ENCODE data around the gene LRRC10B. TPM values are rescaled to one million over a fixed set of nuclear protein-coding genes. Genes with fewer than 3 reads are reported as not detected.
A peak's percentile ranks its signal among the peaks of the same experiment; 100 is the strongest.

LRRC10B gene
- total RNA-seq, 1 experiment from 2014 or later: not detected

- CTCF ChIA-PET: interaction anchor here (0.9 kb wide), 1 partner anchor 15 kb away, joined by 3 read pairs; no protein-coding TSS in a partner anchor
- no TSS peak for BruUV-seq (replicated peaks)
- no peaks in the 10 kb centered on the region for H3K27me3 ChIP-seq (ENCODE audit: insufficient read depth, low read length)
Observed at GRCh38 chr11:61552108-61552635, 43.6 kb downstream of the LRRC10B start.

More at GRCh38 chr11:61552108-61552635, 43.6 kb downstream of the LRRC10B start:
- H3K9me2 ChIP-seq (ENCODE audit: insufficient read depth): no peaks in the 10 kb centered on the region
- no peak for DNase-seq (ENCODE audit: low read depth, low spot score)
- RAD21 ChIA-PET (ENCODE audit: low non-redundant PET in 1 of 2, low total read pairs in 2 of 2, uncharacterized antibody in 2 of 2, unreplicated experiment in 2 of 2): no interaction called here
- POLR2A ChIA-PET: no interaction called here
- peak overlapping the region in 1 of 2 experiments; percentile 32; a peak in 3 of 4 replicates for H3K4me3 ChIP-seq (replicated peaks in 1 of 2; ENCODE audit: low read depth in 1 of 2, low read length in 2 of 2)
- H3K9me3 ChIP-seq (ENCODE audit: control insufficient read depth in 1 of 2, insufficient read depth in 1 of 2, low read depth in 1 of 2, low read length in 2 of 2): no peaks in the 10 kb centered on the region
- H3K36me3 ChIP-seq (ENCODE audit: control insufficient read depth in 1 of 2, insufficient read depth in 2 of 2, low read length in 2 of 2): no peaks in the 10 kb centered on the region
- ATAC-seq: peak; percentile 33
- intact Hi-C loops (cut with micrococcal nuclease): no loop called here
- H4K20me1 ChIP-seq (ENCODE audit: insufficient read depth): no peaks in the 10 kb centered on the region
- peak overlapping the region; percentile 38 for H3K9ac ChIP-seq (ENCODE audit: low read length)
- no peak for TF ChIP-seq CBX3 (IDR thresholded peaks at IDR 0.05; ENCODE audit: low read depth)
- TF ChIP-seq POLR2A (IDR thresholded peaks at IDR 0.05; ENCODE audit: borderline replicate concordance, extremely low read depth, insufficient read depth, insufficient read length): no peak
- TF ChIP-seq ATF3 (IDR thresholded peaks at IDR 0.05): no peak
- TF ChIP-seq CEBPB (IDR thresholded peaks at IDR 0.05; ENCODE audit: low read depth): no peak
- no peak for TF ChIP-seq EZH2 (IDR thresholded peaks at IDR 0.05)
- no peak for TF ChIP-seq FOSL1 (IDR thresholded peaks at IDR 0.05; ENCODE audit: low read depth)
- no peak for TF ChIP-seq TCF7L2 (IDR thresholded peaks at IDR 0.05; ENCODE audit: borderline replicate concordance, extremely low read depth, insufficient read depth, insufficient read length)
- TF ChIP-seq EZH2phosphoT487 (IDR thresholded peaks at IDR 0.05; ENCODE audit: borderline replicate concordance): no peak
- no peak for TF ChIP-seq ZBTB33 (IDR thresholded peaks at IDR 0.05; ENCODE audit: extremely low read depth, insufficient replicate concordance, low read length)
- no peak for TF ChIP-seq YY1 (IDR thresholded peaks at IDR 0.05; ENCODE audit: extremely low read depth, insufficient replicate concordance, low read depth, low read length)
- TF ChIP-seq RAD21 (IDR thresholded peaks at IDR 0.05; ENCODE audit: low read depth): no peak
- no peak for TF ChIP-seq EGR1 (IDR thresholded peaks at IDR 0.05; ENCODE audit: low read depth)
- TF ChIP-seq SP1 (IDR thresholded peaks at IDR 0.05; ENCODE audit: low read depth): no peak
- TF ChIP-seq ZNF274 (IDR thresholded peaks at IDR 0.05; ENCODE audit: low read depth, low read length): no peak
- TF ChIP-seq POLR2AphosphoS5 (IDR thresholded peaks at IDR 0.05; ENCODE audit: low read depth, low read length): no peak
- TF ChIP-seq CTCF (IDR thresholded peaks at IDR 0.05 in 2 of 3, conservative IDR thresholded peaks at IDR 0.05 in 1 of 3; ENCODE audit: borderline replicate concordance in 1 of 3, insufficient read depth in 1 of 3, low read depth in 2 of 3, low read length in 2 of 3): no peak
- peak overlapping the region; percentile 43; the same call in 1 of the 2 replicates for H3K27ac ChIP-seq (ENCODE audit: low read depth, low read length)
- H3K4me2 ChIP-seq (ENCODE audit: low read length): peak overlapping the region; percentile 65
- H3K4me1 ChIP-seq (ENCODE audit: control insufficient read depth in 1 of 2, insufficient read depth in 2 of 2, low read length in 2 of 2): peaks cover 12 to 35% of the 10 kb centered on the region in 2 experiments
- H2AFZ ChIP-seq (ENCODE audit: low read depth, low read length, poor library complexity, severe bottlenecking): no peak overlapping the region
- H3K79me2 ChIP-seq (ENCODE audit: insufficient read depth, low read length): no peaks in the 10 kb centered on the region

All from HCT116 (cell line).